Measurements from ENCODE around the gene CXCL10.

The CXCL10 gene

DNA sequence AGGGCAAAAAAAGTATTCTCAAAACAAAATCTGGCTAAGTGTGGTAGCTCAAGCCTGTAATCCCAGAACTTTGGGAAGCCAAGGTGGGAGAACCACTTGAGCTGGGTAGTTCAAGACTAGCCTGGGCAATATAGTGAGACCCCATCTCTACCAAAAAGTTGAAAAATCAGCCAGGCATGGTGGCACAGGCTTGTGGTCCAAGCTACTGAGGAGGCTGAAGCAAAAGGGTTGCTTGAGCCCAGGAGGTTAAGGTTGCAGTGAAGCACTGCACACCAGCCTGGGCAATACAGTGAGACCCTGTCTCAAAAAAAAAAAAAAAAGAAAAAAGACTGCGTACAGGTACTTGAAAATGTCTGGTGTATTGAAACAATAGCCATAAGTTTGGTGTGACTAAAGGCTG lies 30.8 kb downstream of the CXCL10 start:
- no peak for DNase-seq (ENCODE audit: low spot score)

DNA sequence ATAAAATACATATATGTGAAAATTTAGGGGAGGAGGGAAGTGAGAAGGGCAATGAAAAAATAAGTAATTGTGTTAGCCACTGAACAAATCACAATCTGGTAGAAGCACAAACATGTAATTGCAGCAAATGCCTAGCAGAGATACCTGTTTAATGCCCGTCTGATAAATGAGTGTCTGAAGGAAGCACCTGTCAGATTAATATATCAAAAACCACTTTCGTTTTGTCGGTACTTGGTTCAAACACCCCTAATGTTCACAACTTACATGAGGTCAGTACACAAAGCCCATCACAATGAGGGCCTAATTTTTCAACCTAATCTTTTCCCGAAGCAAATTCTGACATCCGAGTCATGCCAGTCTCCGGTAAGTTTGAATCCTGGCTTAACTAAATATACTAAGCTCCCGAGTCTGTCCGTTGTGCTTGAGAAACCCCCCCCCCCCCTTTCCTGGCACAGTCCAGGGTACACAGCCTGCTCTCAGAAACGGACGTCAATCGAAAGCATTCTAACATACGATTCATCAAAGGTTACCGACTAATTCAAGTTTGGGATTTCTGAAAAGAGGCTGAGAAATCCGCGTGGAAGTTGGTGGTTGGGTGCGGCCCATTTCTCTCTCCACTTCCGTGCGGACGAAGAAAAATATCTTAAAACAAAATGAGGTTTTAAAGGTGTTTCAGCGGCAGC lies 33.3 kb downstream of the CXCL10 start:
- no peak for DNase-seq (ENCODE audit: low spot score)

DNA sequence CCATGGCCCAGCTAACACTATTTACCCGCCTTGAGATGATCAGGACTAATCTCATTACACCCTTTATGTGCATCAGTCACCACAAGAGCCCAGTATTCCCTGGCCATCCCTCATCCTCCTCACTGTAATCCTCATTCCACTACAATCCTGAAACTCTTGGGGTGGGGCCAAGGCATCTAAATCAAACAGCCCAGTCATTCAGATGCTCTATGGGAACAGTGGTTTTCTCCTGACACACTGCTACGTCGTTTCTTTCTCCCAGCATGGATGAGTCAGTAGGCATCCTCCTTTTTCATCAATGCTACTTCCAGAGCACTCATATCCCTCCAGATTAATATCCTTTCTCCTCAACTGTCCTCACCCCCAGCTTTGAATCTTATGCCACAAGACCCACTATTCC lies 38.2 kb downstream of the CXCL10 start:
- DNase-seq (ENCODE audit: low spot score), result no peak

DNA sequence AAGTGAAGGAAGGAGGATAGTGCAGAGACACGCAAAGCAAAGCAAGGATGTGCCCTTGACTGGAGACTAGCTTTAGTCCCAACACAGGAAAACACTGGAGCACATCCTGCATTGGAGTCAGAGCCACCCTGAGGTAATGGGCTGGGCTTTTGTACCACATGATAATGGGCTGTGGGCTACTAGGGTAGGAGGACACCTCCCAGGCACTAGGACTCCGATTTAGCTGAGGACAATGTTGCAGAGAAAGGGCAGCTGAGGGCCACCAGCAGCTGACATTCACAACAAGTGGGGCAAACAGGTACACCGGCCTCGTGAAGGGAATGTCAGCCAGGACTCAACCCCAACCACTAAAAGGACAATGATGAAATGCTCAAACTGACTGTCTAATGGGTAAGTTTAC lies 42.7 kb downstream of the CXCL10 start:
- DNase-seq (ENCODE audit: low spot score), result no peak

DNA sequence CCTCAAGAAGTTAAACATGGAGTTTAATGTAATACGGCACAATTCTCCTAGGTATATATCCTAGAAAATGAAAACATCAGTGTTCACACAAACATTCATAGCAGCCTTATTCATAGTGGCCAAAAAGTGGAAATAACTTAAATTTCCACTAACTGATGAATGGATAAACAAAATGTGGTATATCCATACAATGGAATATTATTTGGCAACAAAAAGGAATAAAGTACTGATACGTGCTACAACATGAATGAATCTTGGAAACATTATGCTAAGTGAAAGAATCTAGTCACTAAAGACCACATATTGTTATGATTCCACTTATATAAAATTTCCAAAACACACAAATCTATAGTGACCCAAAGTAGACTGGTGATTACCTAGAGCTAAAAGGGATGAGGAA lies 47.1 kb downstream of the CXCL10 start:
- DNase-seq (ENCODE audit: low spot score), result no peak

DNA sequence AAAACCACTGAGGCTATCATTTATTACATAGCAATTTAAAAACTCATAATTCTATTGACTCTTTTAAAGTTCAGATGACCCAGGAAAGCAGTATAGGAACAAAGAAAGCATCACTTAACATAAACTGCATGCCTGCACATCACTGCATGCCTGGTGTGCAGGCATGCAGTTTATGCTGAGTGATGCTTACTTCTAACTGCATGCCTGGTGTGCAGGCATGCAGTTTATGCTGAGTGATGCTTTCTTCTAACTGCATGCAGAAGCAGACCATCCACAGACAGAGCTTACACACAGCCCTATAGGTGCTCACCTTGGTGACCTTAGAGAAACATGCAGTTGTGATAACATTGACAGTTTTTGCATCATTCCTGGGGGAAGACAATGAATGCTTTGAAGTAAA lies 49.5 kb downstream of the CXCL10 start:
- no peak for DNase-seq (ENCODE audit: low spot score)

All from cerebellar cortex (tissue), 1 donor.